Body of pancreas (tissue), 4 donors: Measurements from ENCODE around the gene SERPINB1. TPM values are rescaled to one million over a fixed set of nuclear protein-coding genes. Genes with fewer than 3 reads are reported as not detected.
A peak's percentile ranks its signal among the peaks of the same experiment; 100 is the strongest.
"Not testable (repeated sequence)": the region's sequence is repeated elsewhere in the genome, so short reads cannot be mapped to it uniquely, and the experiment has no call there.

Experiments used
- ATAC-seq: fragments of 150-250 bp; one replicate; pipeline ENCODE4 v1.9.1; 2016
- DNase-seq, 4 donors: peaks; one replicate each; pipeline ENCODE4 v3.0.0-alpha.2; 2019
- H3K27ac ChIP-seq, 4 donors: fragments of 200-600 bp; sonication (generic); 1 replicate in 3 of 4; 2 replicates in 1 of 4; pipeline versions ENCODE4 v1.5.1 to v1.6.1; 2016 to 2019; ENCODE audit warnings: mild to moderate bottlenecking in 1 of 4, mixed read lengths in 1 of 4, moderate library complexity in 1 of 4
- H3K27me3 ChIP-seq, 2 donors: fragments of 200-600 bp; sonication (generic); one replicate each; pipeline ENCODE4 v1.6.0; 2016; ENCODE audit warnings: mild to moderate bottlenecking in 1 of 2
- H3K36me3 ChIP-seq, 2 donors: fragments of 200-600 bp; sonication (generic); replicated peaks in 1 of 2; 2 replicates each; pipeline ENCODE4 v1.5.1; 2016; ENCODE audit warnings: low read depth in 2 of 2; ENCODE audit not compliant: insufficient read depth in 1 of 2
- H3K4me1 ChIP-seq: fragments of 200-600 bp; sonication (generic); one replicate; pipeline ENCODE4 v1.6.0; 2016
- H3K4me3 ChIP-seq, 2 donors: fragments of 200-600 bp; sonication (generic); 1 replicate in 1 of 2; 2 replicates in 1 of 2; pipeline ENCODE4 v1.5.1; 2016 to 2019
- H3K9me3 ChIP-seq, 3 donors: fragments of 200-600 bp; sonication (generic); 1 replicate in 2 of 3; 2 replicates in 1 of 3; pipeline ENCODE4 v1.5.1; 2016
- POLR2A ChIP-seq, 3 donors: fragments of 450-650 bp; IDR thresholded peaks; one replicate each; pipeline ENCODE4 v1.6.1; 2016; ENCODE audit warnings: antibody characterized with exemption in 3 of 3, mild to moderate bottlenecking in 2 of 3
- WGBS, 2 donors: methylation state at CpG; one replicate each; pipeline ENCODE4 v1.1.5; 2017; 5-methylcytosine and 5-hydroxymethylcytosine counted together
- intact Hi-C: fragments of 100-400 bp; cut with DNase I; formaldehyde crosslinking; loops from one replicate; pipeline ENCODE4 v1.15.1; 2023
- total RNA-seq, 2 donors: library from RNA; depleted of rRNA; stranded (reverse); fragments of >200 nt; gene quantifications; one replicate each; pipeline ENCODE4 v1.1.0, GENCODE V29; 2016
- TF ChIP-seq, protein P1 (sequence below), 7 experiments: fragments of 450-650 bp in 4 of 7; fragments of 200-600 bp in 3 of 7; sonication (generic) in 3 of 7; IDR thresholded peaks; one replicate each; pipeline ENCODE4 v1.5.1; 2016 to 2019; ENCODE audit warnings: antibody characterized with exemption in 7 of 7

SERPINB1 gene
- total RNA-seq, 2 donors from 2014 or later = 19.1 to 80.4 TPM

DNA sequence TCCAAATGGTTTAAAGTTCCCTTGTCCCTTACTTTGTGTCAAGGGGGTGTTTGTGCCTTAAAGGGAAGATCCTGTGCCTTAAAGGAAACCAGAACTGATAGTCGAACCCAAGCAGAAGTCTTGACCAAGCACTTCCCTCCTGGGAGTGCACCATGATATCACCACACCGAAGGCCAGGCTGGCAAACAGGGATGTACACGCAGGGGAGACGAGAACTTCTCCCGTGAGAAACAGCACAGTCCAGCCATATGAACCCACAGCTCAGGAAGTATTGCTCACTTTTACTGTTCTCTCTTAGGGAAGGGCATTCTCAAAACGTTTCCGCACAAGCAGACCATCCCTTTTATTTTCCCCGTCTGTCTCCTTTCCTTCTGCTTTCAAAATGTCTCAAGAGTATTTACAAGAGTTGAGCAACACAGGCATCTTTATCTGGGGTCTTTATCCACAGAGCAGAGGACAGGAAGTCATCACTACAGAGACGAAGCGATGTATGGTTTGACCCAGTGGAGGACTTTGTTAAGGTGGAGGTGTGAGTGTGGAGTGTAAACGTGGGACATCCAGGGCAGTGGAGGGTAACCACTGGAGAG is 12.8 kb upstream of the SERPINB1 start:
- ATAC-seq = peak; percentile 10
- H3K4me1 ChIP-seq = peaks cover 46% of the 10 kb centered on the region
- WGBS, 2 donors = 40 to 54% methylated on average over 11 of the region's 11 CpGs

DNA sequence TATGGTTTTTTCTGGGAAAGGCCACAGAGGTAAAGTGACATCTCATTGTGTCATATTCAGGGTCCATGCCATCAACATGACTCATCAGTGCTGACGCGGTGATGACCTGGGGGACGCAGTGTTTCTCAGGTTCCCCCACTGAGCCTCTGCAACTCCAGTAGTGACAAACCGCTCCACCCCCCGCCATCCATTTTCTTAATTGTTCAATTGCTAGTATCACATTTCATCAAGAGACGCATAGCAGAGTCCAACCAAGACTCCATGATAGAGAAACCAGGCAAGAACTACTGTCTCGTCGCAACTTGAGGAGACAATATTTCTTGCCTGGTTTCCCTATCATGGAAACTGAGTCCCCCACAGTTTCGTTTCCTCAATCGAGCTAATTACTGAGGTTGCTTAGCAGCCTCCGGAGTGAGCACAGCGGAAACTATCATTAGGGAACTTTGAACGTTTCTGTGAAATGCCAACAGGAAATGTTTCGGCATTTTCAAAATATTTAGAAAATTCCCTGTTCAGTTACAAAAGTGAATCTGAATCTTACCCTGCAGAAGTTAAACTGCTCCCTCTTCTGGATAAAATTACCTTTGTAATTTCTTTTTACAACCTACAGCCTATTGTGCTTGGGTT is 12.2 kb upstream of the SERPINB1 start:
- H3K27ac ChIP-seq = peak overlapping the region; percentile 37 to 83 (median 74)
- intact Hi-C loops = no loop called here
- DNase-seq = peak; percentile 57 to 71 (median 62)
- H3K4me1 ChIP-seq = peaks cover 44% of the 10 kb centered on the region
- no peaks in the 10 kb centered on the region for H3K9me3 ChIP-seq
- H3K36me3 ChIP-seq = no peaks in the 10 kb centered on the region
- TF ChIP-seq, protein P1, sequence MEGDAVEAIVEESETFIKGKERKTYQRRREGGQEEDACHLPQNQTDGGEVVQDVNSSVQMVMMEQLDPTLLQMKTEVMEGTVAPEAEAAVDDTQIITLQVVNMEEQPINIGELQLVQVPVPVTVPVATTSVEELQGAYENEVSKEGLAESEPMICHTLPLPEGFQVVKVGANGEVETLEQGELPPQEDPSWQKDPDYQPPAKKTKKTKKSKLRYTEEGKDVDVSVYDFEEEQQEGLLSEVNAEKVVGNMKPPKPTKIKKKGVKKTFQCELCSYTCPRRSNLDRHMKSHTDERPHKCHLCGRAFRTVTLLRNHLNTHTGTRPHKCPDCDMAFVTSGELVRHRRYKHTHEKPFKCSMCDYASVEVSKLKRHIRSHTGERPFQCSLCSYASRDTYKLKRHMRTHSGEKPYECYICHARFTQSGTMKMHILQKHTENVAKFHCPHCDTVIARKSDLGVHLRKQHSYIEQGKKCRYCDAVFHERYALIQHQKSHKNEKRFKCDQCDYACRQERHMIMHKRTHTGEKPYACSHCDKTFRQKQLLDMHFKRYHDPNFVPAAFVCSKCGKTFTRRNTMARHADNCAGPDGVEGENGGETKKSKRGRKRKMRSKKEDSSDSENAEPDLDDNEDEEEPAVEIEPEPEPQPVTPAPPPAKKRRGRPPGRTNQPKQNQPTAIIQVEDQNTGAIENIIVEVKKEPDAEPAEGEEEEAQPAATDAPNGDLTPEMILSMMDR (IDR thresholded peaks at IDR 0.05) = peak; percentile 35 to 59 (median 55)
- peak in 2 of 3 donors; percentile 31 to 37 for TF ChIP-seq POLR2A (IDR thresholded peaks at IDR 0.05)
- 8 to 9% methylated on average over 14 of the region's 14 CpGs for WGBS, 2 donors
- ATAC-seq = peak; percentile 71
- H3K27me3 ChIP-seq = no peaks in the 10 kb centered on the region
- H3K4me3 ChIP-seq = no peak overlapping the region

More for the DNA sequence above, 12.8 kb upstream of the SERPINB1 start:
- no peaks in the 10 kb centered on the region for H3K27me3 ChIP-seq
- H3K9me3 ChIP-seq = no peaks in the 10 kb centered on the region
- no peaks in the 10 kb centered on the region for H3K36me3 ChIP-seq
- DNase-seq = peak in 1 of 4 donors; percentile 65
- intact Hi-C loops = no loop called here
- no peak overlapping the region for H3K4me3 ChIP-seq
- peak overlapping the region; percentile 37 to 83 (median 74) for H3K27ac ChIP-seq
- TF ChIP-seq POLR2A (IDR thresholded peaks at IDR 0.05) = no peak
- TF ChIP-seq, protein P1 (IDR thresholded peaks at IDR 0.05) = no peak

DNA sequence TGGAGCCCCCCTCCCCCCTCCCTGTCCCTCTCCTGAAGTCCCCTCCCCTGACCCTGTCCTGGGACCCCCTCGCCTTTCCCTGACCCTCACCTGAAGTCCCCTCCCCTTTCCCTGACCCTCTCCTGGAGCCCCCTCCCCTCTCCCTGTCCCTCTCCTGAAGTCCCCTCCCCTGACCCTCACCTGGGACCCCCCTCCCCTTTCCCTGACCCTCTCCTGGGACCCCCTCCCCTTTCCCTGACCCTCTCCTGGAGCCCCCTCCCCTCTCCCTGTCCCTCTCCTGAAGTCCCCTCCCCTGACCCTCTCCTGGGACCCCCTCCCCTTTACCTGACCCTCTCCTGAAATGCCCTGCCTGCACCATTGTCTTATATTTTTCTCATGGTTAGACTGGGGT is 11.7 kb upstream of the SERPINB1 start:
- H3K36me3 ChIP-seq, H3K27me3 ChIP-seq, H3K9me3 ChIP-seq, ATAC-seq, H3K4me3 ChIP-seq, intact Hi-C loops, DNase-seq: not testable (repeated sequence)
- 85 to 91% methylated on average over 1 of the region's 1 CpG for WGBS, 2 donors
- Histone ChIP-seq H3K4me1 (peaks cover 39% of the 10 kb centered on the region), H3K27ac (peak overlapping the region; percentile 37 to 83 (median 74))

DNA sequence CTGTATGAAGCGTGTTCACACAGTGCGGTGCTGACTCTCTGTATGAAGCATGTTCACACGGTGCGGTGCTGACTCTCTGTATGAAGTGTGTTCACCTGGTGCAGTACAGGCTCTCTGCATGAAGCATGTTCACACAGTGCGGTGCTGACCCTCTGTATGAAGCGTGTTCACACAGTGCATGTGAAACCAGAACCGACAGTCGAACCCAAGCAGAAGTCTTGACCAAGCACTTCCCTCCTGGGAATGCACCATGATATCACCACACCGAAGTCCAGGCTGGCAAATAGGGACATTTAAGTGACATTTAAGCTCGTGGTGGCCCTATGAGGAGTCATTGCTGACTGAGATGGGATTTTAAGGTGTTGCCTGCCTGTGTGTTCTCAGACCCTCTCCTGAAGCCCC is 11.3 kb upstream of the SERPINB1 start:
- no peak overlapping the region for H3K4me3 ChIP-seq
- DNase-seq (no peak), ATAC-seq (no peak)
- intact Hi-C loops = no loop called here
- H3K36me3 ChIP-seq = no peaks in the 10 kb centered on the region
- H3K4me1 ChIP-seq = peaks cover 38% of the 10 kb centered on the region
- H3K27me3 ChIP-seq = no peaks in the 10 kb centered on the region
- TF ChIP-seq, protein P1 (IDR thresholded peaks at IDR 0.05) = no peak
- 70 to 74% methylated on average over 6 to 10 of the region's 10 CpGs for WGBS, 2 donors
- H3K27ac ChIP-seq = peak overlapping the region in 3 of 4 donors; percentile 16 to 83 (median 64)
- no peaks in the 10 kb centered on the region for H3K9me3 ChIP-seq

DNA sequence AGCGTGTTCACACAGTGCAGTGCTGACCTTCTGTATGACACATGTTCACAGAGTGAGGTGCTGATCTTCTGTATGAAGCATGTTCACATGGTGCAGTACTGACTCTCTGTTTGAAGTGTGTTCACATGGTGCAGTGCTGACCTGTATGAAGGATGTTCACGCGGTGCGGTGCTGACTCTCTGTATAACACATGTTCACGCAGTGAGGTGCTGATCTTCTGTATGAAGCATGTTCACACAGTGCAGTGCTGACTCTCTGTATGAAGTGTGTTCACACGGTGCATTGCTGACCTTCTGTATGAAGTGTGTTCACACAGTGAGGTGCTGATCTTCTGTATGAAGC is 10.8 kb upstream of the SERPINB1 start:
- H3K4me3 ChIP-seq = no peak overlapping the region
- H3K36me3 ChIP-seq = no peaks in the 10 kb centered on the region
- peak overlapping the region in 1 of 4 donors; percentile 16 for H3K27ac ChIP-seq
- TF ChIP-seq, protein P1 (IDR thresholded peaks at IDR 0.05) = no peak
- TF ChIP-seq POLR2A (IDR thresholded peaks at IDR 0.05) = no peak
- H3K27me3 ChIP-seq = no peaks in the 10 kb centered on the region
- H3K9me3 ChIP-seq = no peaks in the 10 kb centered on the region
- no peak for DNase-seq
- WGBS, 2 donors = 62 to 75% methylated on average over 4 to 6 of the region's 6 CpGs
- no peak for ATAC-seq
- H3K4me1 ChIP-seq = peaks cover 34% of the 10 kb centered on the region
- intact Hi-C loops = no loop called here
